MV-4-11 (cell line): Measurements from ENCODE around the gene ECT2L.
"Not testable (repeated sequence)": the region's sequence is repeated elsewhere in the genome, so short reads cannot be mapped to it uniquely, and the experiment has no call there.

ENCODE experiments used
- DNase-seq: peaks from one replicate; lab custom pipeline; 2025; lab: John Stamatoyannopoulos, UW

Gene ECT2L

GRCh38 chr6:138931660-138932059 lies 135.8 kb downstream of the ECT2L start:
- DNase-seq, result no peak

GRCh38 chr6:138936873-138937272 lies 141.0 kb downstream of the ECT2L start:
- DNase-seq, result not testable (repeated sequence)

- DNase-seq, result no peak
These were observed 147.3 kb downstream of the ECT2L start for GRCh38 chr6:138943089-138943625.

GRCh38 chr6:138944412-138944811 lies 148.5 kb downstream of the ECT2L start:
- no peak for DNase-seq

GRCh38 chr6:138945354-138945753 lies 149.5 kb downstream of the ECT2L start:
- DNase-seq, result no peak

- no peak for DNase-seq
These were observed 152.1 kb downstream of the ECT2L start for GRCh38 chr6:138948004-138948403.

- DNase-seq, result no peak
These were observed 152.8 kb downstream of the ECT2L start for GRCh38 chr6:138948546-138949179.

- DNase-seq, result peak; percentile 17
These were observed 157.6 kb downstream of the ECT2L start for GRCh38 chr6:138953451-138953850.
